ENCODE data around the gene VWA1. TPM values are rescaled to one million over a fixed set of nuclear protein-coding genes. Genes with fewer than 3 reads are reported as not detected.
"Not testable (repeated sequence)": the region's sequence is repeated elsewhere in the genome, so short reads cannot be mapped to it uniquely, and the experiment has no call there.

VWA1 gene
- total RNA-seq, 4 donors from 2014 or later: 142 to 261 (median 161) TPM

- Histone ChIP-seq H3K27ac (peak overlapping the region; percentile 71 to 94 (median 84)), H3K4me1 (peaks cover 10 to 76% (median 49%) of the 10 kb centered on the region in 4 donors), H3K27me3 (peaks cover 0 to 7% of the 10 kb centered on the region in 2 donors), H3K4me3 (peak overlapping the region in 3 of 4 donors; percentile 35 to 57 (median 46)), H3K9me3 (no peaks in the 10 kb centered on the region), H3K36me3 (no peaks in the 10 kb centered on the region)
- 15 to 20% methylated on average over 21 to 27 of the region's 66 CpGs for WGBS, 2 donors
- DNase-seq (ENCODE audit: low spot score in 2 of 2): no peak
- no peak for TF ChIP-seq POLR2A (IDR thresholded peaks at IDR 0.05)
- no peak for TF ChIP-seq EP300 (IDR thresholded peaks at IDR 0.05)
- TF ChIP-seq CTCF (IDR thresholded peaks at IDR 0.05): no peak
Measured at GRCh38 chr1:1427106-1427819, 8.2 kb upstream of the VWA1 start.

- Histone ChIP-seq H3K36me3 (no peaks in the 10 kb centered on the region), H3K4me3 (peak overlapping the region in 3 of 4 donors; percentile 35 to 57 (median 46)), H3K27me3 (peaks cover 0 to 7% of the 10 kb centered on the region in 2 donors), H3K27ac (peak overlapping the region; percentile 71 to 94 (median 84)), H3K9me3 (no peaks in the 10 kb centered on the region), H3K4me1 (peaks cover 10 to 76% (median 52%) of the 10 kb centered on the region in 4 donors)
- no peak for TF ChIP-seq EP300 (IDR thresholded peaks at IDR 0.05)
- TF ChIP-seq CTCF (IDR thresholded peaks at IDR 0.05): no peak
- DNase-seq (ENCODE audit: low spot score in 2 of 2): no peak
- WGBS, 2 donors: no CpG with 5 or more reads among the region's 22 CpGs
Measured at GRCh38 chr1:1427820-1428148, 7.7 kb upstream of the VWA1 start.

GRCh38 chr1:1428174-1428573 lies 7.3 kb upstream of the VWA1 start:
- 49 to 57% methylated on average over 19 of the region's 19 CpGs for WGBS, 2 donors
- Histone ChIP-seq H3K9me3 (no peaks in the 10 kb centered on the region), H3K27me3 (peaks cover 0 to 7% of the 10 kb centered on the region in 2 donors), H3K27ac (peak overlapping the region in 3 of 4 donors; percentile 24 to 99 (median 89)), H3K4me1 (peaks cover 10 to 78% (median 52%) of the 10 kb centered on the region in 4 donors), H3K36me3 (no peaks in the 10 kb centered on the region), H3K4me3 (no peak overlapping the region)
- no peak for DNase-seq (ENCODE audit: low spot score in 2 of 2)
- TF ChIP-seq POLR2A (IDR thresholded peaks at IDR 0.05): no peak
- no peak for TF ChIP-seq EP300 (IDR thresholded peaks at IDR 0.05)
- no peak for TF ChIP-seq CTCF (IDR thresholded peaks at IDR 0.05)

GRCh38 chr1:1428967-1429366 lies 6.5 kb upstream of the VWA1 start:
- H3K27ac ChIP-seq: peak overlapping the region in 2 of 4 donors; percentile 89 to 99
- H3K27me3 ChIP-seq; H3K36me3 ChIP-seq; DNase-seq (ENCODE audit: low spot score in 2 of 2); H3K4me3 ChIP-seq; H3K9me3 ChIP-seq: not testable (repeated sequence)
- WGBS, 2 donors: 92 to 94% methylated on average over 6 of the region's 6 CpGs
- peaks cover 10 to 82% (median 59%) of the 10 kb centered on the region in 4 donors for H3K4me1 ChIP-seq

- H3K4me3 ChIP-seq: no peak overlapping the region
- peaks cover 10 to 89% (median 66%) of the 10 kb centered on the region in 4 donors for H3K4me1 ChIP-seq
- H3K27ac ChIP-seq: peak overlapping the region; percentile 49 to 99 (median 86)
- TF ChIP-seq CTCF (IDR thresholded peaks at IDR 0.05) (no peak), POLR2A (IDR thresholded peaks at IDR 0.05) (no peak)
- H3K27me3 ChIP-seq: peaks cover 0 to 7% of the 10 kb centered on the region in 2 donors
- WGBS, 2 donors: 49 to 54% methylated on average over 6 of the region's 6 CpGs
- DNase-seq (ENCODE audit: low spot score in 2 of 2): no peak
- no peaks in the 10 kb centered on the region for H3K9me3 ChIP-seq
- no peaks in the 10 kb centered on the region for H3K36me3 ChIP-seq
Measured at GRCh38 chr1:1429671-1430073, 5.8 kb upstream of the VWA1 start.

Measured in tibial nerve (tissue), 4 donors.